K562 (cell line): ENCODE measurements around the gene MOK. TPM values are rescaled to one million over a fixed set of nuclear protein-coding genes. Genes with fewer than 3 reads are reported as not detected.

ENCODE experiments used
- ATAC-seq: fragments of 200-7000 bp; cut with Tn5 transposase; 3 replicates; pipeline ENCODE4 v1.9.1; 2020; ENCODE audit warnings: moderate library complexity
- BruUV-seq: library from RNA; stranded (reverse); fragments of 400-500 nt; replicated peaks from 2 replicates; lab custom pipeline; 2021; lab: Mats Ljungman, UMichigan
- CTCF ChIA-PET: fragments of 300-600 bp; formaldehyde crosslinking; extraction: SDS; loops from one replicate; lab custom pipeline; 2021; ENCODE audit warnings: low intra/inter-chr PET ratio; lab: Yijun Ruan, JAX
- POLR2A ChIA-PET: fragments of 300-600, 350-650 bp; sonication (Branson Sonifier 250); formaldehyde crosslinking; extraction: SDS; loops from one replicate; lab custom pipeline; 2021; ENCODE audit warnings: antibody characterized with exemption, inconsistent platforms; lab: Yijun Ruan, JAX
- DNase-seq, 4 experiments: peaks; one replicate each; pipeline versions ENCODE4 v3.0.0 to v3.0.0-alpha.2; 2011 to 2018; ENCODE audit warnings: low spot score in 3 of 4, mixed read lengths in 3 of 4; ENCODE audit errors: extremely low read depth in 1 of 4
- FAIRE-seq: peaks from 2 replicates; lab custom pipeline; 2011; peaks lifted over from hg19 to GRCh38; lab: Jason Lieb, UNC
- H2AFZ ChIP-seq: 2 replicates; pipeline ENCODE4 v1.6.0; 2011; ENCODE audit warnings: low read depth, low read length, control low read depth, inconsistent platforms
- H3K27ac ChIP-seq: fragments of 200-600 bp; 3 replicates; pipeline ENCODE4 v1.8.0; 2011; ENCODE audit warnings: low read depth, mild to moderate bottlenecking, control low read depth, inconsistent platforms, low read length, moderate library complexity, mixed read lengths; ENCODE audit errors: extremely low read depth
- H3K27me3 ChIP-seq, 2 experiments: fragments of 300-600 bp in 1 of 2; 2 replicates in 1 of 2; 3 replicates in 1 of 2; pipeline versions ENCODE4 v1.6.0 to v1.8.0; 2011; ENCODE audit warnings: inconsistent platforms in 2 of 2, low read length in 2 of 2, mild to moderate bottlenecking in 1 of 2, mixed read lengths in 1 of 2, moderate library complexity in 1 of 2; ENCODE audit not compliant: control insufficient read depth in 2 of 2, insufficient read depth in 2 of 2
- H3K36me3 ChIP-seq: fragments of 300-600 bp; 3 replicates; pipeline ENCODE4 v1.8.0; 2011; ENCODE audit warnings: mild to moderate bottlenecking, low read length, inconsistent platforms; ENCODE audit not compliant: control insufficient read depth, insufficient read depth
- H3K4me1 ChIP-seq, 2 experiments: fragments of 200-600 bp in 1 of 2; replicated peaks in 1 of 2; 2 replicates in 1 of 2; 3 replicates in 1 of 2; pipeline versions ENCODE4 v1.5.1 to v1.8.0; 2011; ENCODE audit warnings: inconsistent platforms in 2 of 2, low read length in 2 of 2, mild to moderate bottlenecking in 1 of 2, mixed read lengths in 1 of 2, moderate library complexity in 1 of 2; ENCODE audit not compliant: control insufficient read depth in 2 of 2, insufficient read depth in 2 of 2
- H3K4me2 ChIP-seq: 2 replicates; pipeline ENCODE4 v1.6.1; 2011; ENCODE audit warnings: low read length, control low read depth, inconsistent platforms, mixed read lengths; ENCODE audit not compliant: insufficient read depth
- H3K4me3 ChIP-seq: fragments of 200-600 bp; sonication (generic), shearing (Covaris generic); 2 replicates; pipeline ENCODE4 v1.5.1; 2016; ENCODE audit warnings: control low read depth, inconsistent platforms
- H3K79me2 ChIP-seq: fragments of 200-600 bp; 3 replicates; pipeline ENCODE4 v1.8.0; 2011; ENCODE audit warnings: low read length, inconsistent platforms; ENCODE audit not compliant: control insufficient read depth, insufficient read depth
- H3K9ac ChIP-seq, 2 experiments: 2 replicates each; pipeline versions ENCODE4 v1.6.0 to v1.6.1; 2011; ENCODE audit warnings: low read depth in 2 of 2, low read length in 2 of 2, control low read depth in 1 of 2, inconsistent platforms in 1 of 2, mild to moderate bottlenecking in 1 of 2, mixed read lengths in 1 of 2; ENCODE audit not compliant: insufficient read depth in 1 of 2
- H3K9me1 ChIP-seq: one replicate; pipeline ENCODE4 v1.6.0; 2011; ENCODE audit warnings: inconsistent platforms, mild to moderate bottlenecking, low read length, moderate library complexity; ENCODE audit not compliant: control insufficient read depth, insufficient read depth
- H3K9me3 ChIP-seq: replicated peaks from 2 replicates; pipeline ENCODE4 v1.5.1; 2011; ENCODE audit warnings: low read depth, low read length, inconsistent platforms; ENCODE audit not compliant: control insufficient read depth, insufficient read depth
- H4K20me1 ChIP-seq: replicated peaks from 2 replicates; pipeline ENCODE4 v1.6.1; 2011; ENCODE audit warnings: low read length, inconsistent platforms, mixed read lengths; ENCODE audit not compliant: control insufficient read depth, insufficient read depth
- CHCHD3 ChIP-seq: fragments of 250-450 bp; sonication (Bioruptor Pico); IDR thresholded peaks from 2 replicates; pipeline ENCODE4 v2.1.2; 2022; ENCODE audit warnings: mild to moderate bottlenecking
- JUN ChIP-seq, 2 experiments: sonication (generic) in 1 of 2; formaldehyde crosslinking in 1 of 2; IDR thresholded peaks; 2 replicates each; pipeline versions ENCODE4 v1.6.1 to v1.8.0; 2012 to 2022; ENCODE audit warnings: borderline replicate concordance in 2 of 2, mild to moderate bottlenecking in 2 of 2, improper control_type of control experiment in 1 of 2, low read depth in 1 of 2, low read length in 1 of 2, missing genetic modification reagents in 1 of 2
- MECOM ChIP-seq: fragments of 250-450 bp; sonication (Bioruptor Pico); IDR thresholded peaks from 2 replicates; pipeline ENCODE4 v1.8.0; 2022; ENCODE audit warnings: inconsistent platforms
- NR4A1 ChIP-seq, 2 experiments: fragments of 250-450 bp in 1 of 2; fragments of 450-650 bp in 1 of 2; sonication (Bioruptor Pico) in 1 of 2; IDR thresholded peaks; 2 replicates each; pipeline versions ENCODE4 v1.4.0 to v1.6.1; 2016 to 2020; ENCODE audit warnings: mild to moderate bottlenecking in 2 of 2, missing compliant biosample characterization in 1 of 2, missing genetic modification characterization in 1 of 2, moderate library complexity in 1 of 2
- PCBP1 ChIP-seq: fragments of 200-400 bp; formaldehyde crosslinking; IDR thresholded peaks from 2 replicates; pipeline ENCODE4 v1.6.1; 2018; ENCODE audit warnings: mild to moderate bottlenecking, low read depth, low read length; ENCODE audit not compliant: poor library complexity, severe bottlenecking
- SMAD2 ChIP-seq: fragments of 150-350 bp; IDR thresholded peaks from 2 replicates; pipeline ENCODE4 v1.6.1; 2014; ENCODE audit warnings: low read depth, mild to moderate bottlenecking, low read length
- ZNF224 ChIP-seq: sonication (generic); formaldehyde crosslinking; IDR thresholded peaks from 2 replicates; pipeline ENCODE4 v1.8.0; 2022; ENCODE audit warnings: mild to moderate bottlenecking, missing genetic modification reagents
- ZNF253 ChIP-seq: fragments of 250-450 bp; sonication (Bioruptor Pico); conservative IDR thresholded peaks from 2 replicates; pipeline ENCODE4 v1.6.1; 2021; ENCODE audit warnings: mild to moderate bottlenecking
- ZNF274 ChIP-seq: IDR thresholded peaks from 2 replicates; pipeline ENCODE4 v1.6.1; 2011; ENCODE audit warnings: low read depth, mild to moderate bottlenecking, low read length, moderate library complexity, borderline replicate concordance
- ZNF584 ChIP-seq: fragments of 200-800 bp; sonication (Bioruptor generic); IDR thresholded peaks from 2 replicates; pipeline ENCODE4 v1.6.1; 2016; ENCODE audit warnings: low read depth, mild to moderate bottlenecking, missing genetic modification characterization, missing compliant biosample characterization
- WGBS: fragments of 100-300 bp; shearing (Covaris generic); methylation state at CpG from one replicate; pipeline ENCODE4 v1.1.6; 2016; ENCODE audit warnings: low coverage, mixed read lengths; ENCODE audit not compliant: insufficient coverage; ENCODE audit errors: missing lambda C conversion rate; 5-methylcytosine and 5-hydroxymethylcytosine counted together
- in situ Hi-C: fragments of 300-500 bp; cut with MboI; formaldehyde crosslinking; loops from 4 replicates; pipeline ENCODE4 v1.15.0; 2018; ENCODE audit warnings: inconsistent platforms, mixed read lengths
- intact Hi-C: fragments of 100-400 bp; cut with micrococcal nuclease; formaldehyde crosslinking; loops from 2 replicates; pipeline ENCODE4 v1.14.2; 2022
- polyA plus RNA-seq, 8 experiments: library from polyadenylated mRNA; depleted of rRNA in 4 of 8; stranded (reverse) in 5 of 8; unstranded in 3 of 8; fragments of >200 nt; fragmentation: Nextera tagmentation in 2 of 8; fragmentation: Illumina TruSeq in 1 of 8; extraction: Ambion mirVana in 2 of 8; extraction: Trizol in 1 of 8; gene quantifications; 2 replicates each; pipeline versions ENCODE4 v1.2.1 to v1.2.3, GENCODE V29; 2011 to 2014; ENCODE audit warnings: inconsistent platforms in 1 of 8, missing spikeins in 1 of 8
- total RNA-seq, 7 experiments: library from RNA; depleted of rRNA in 6 of 7; stranded (reverse); fragments of >200 nt in 6 of 7; fragmentation: Illumina TruSeq in 2 of 7; extraction: Trizol in 2 of 7; gene quantifications; 2 replicates each; pipeline versions ENCODE4 v1.2.1 to v1.2.3, GENCODE V29; 2011 to 2021; ENCODE audit warnings: low replicate concordance in 1 of 7
- TF ChIP-seq, protein P1 (sequence below): sonication (generic); formaldehyde crosslinking; IDR thresholded peaks from 2 replicates; pipeline ENCODE4 v1.8.0; 2023; ENCODE audit warnings: mild to moderate bottlenecking, missing genetic modification reagents
- TF ChIP-seq, protein P2 (sequence below): IDR thresholded peaks from 3 replicates; pipeline ENCODE4 v1.6.1; 2011; ENCODE audit warnings: borderline replicate concordance, mild to moderate bottlenecking; ENCODE audit not compliant: insufficient read length, insufficient read depth
- TF ChIP-seq, protein P3 (sequence below): fragments of 450-650 bp; formaldehyde crosslinking; conservative IDR thresholded peaks from 2 replicates; pipeline ENCODE4 v1.4.0; 2022; ENCODE audit warnings: mild to moderate bottlenecking, missing genetic modification characterization
- TF ChIP-seq, protein P4 (sequence below): fragments of 450-650 bp; formaldehyde crosslinking; IDR thresholded peaks from 2 replicates; pipeline ENCODE4 v1.4.0; 2022; ENCODE audit warnings: missing genetic modification characterization

Gene MOK
- total and polyA plus RNA-seq, 9 of the 15 experiments (the other 6 are each of a cell fraction or from before 2014, with no cell fraction given): 1.3 to 8.4 (median 5.3) TPM

DNA sequence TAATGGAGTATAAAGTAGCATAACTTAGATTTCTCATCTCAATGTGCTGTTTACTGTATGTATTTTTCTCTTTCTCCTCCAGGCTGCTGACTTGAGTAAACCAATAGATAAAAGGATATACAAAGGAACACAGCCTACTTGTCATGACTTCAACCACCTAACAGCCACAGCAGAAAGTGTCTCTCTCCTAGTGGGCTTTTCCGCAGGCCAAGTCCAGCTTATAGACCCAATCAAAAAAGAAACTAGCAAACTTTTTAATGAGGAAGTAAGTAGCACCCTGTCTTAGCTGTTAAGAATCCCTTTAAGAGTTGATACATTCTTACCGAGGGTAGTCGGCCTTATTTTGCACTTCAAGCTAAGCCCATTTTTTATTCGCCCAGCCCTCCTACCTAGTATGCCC is 110.1 kb downstream of the MOK start:
- peaks cover 26% of the 10 kb centered on the region for H3K79me2 ChIP-seq
- 92% methylated on average over 4 of the region's 4 CpGs for WGBS
- H3K27ac ChIP-seq: no peak overlapping the region
- H3K27me3 ChIP-seq: no peaks in the 10 kb centered on the region
- FAIRE-seq: no peak
- peaks cover 3 to 7% of the 10 kb centered on the region in 2 experiments; a peak in 3 of 5 replicates for H3K4me1 ChIP-seq
- no peak overlapping the region for H2AFZ ChIP-seq
- in situ Hi-C loops (no loop called here), intact Hi-C loops (no loop called here)
- DNase-seq: no peak
- TF ChIP-seq ZNF253 (no peak), ZNF274 (no peak), ZNF584 (no peak), MECOM (CRISPR knock-in tag) (no peak), CHCHD3 (CRISPR knock-in tag) (no peak), JUN (IDR thresholded peaks at IDR 0.05; ENCODE audit: borderline replicate concordance, low read depth, low read length) (no peak), JUN (CRISPR knock-in tag; IDR thresholded peaks at IDR 0.05; ENCODE audit: borderline replicate concordance) (no peak), NR4A1 (CRISPR knock-in tag; IDR thresholded peaks at IDR 0.05) (no peak), NR4A1 (tag; IDR thresholded peaks at IDR 0.05) (no peak), PCBP1 (no peak), SMAD2 (no peak), ZNF224 (CRISPR knock-in tag) (no peak)
- TF ChIP-seq, protein P1, sequence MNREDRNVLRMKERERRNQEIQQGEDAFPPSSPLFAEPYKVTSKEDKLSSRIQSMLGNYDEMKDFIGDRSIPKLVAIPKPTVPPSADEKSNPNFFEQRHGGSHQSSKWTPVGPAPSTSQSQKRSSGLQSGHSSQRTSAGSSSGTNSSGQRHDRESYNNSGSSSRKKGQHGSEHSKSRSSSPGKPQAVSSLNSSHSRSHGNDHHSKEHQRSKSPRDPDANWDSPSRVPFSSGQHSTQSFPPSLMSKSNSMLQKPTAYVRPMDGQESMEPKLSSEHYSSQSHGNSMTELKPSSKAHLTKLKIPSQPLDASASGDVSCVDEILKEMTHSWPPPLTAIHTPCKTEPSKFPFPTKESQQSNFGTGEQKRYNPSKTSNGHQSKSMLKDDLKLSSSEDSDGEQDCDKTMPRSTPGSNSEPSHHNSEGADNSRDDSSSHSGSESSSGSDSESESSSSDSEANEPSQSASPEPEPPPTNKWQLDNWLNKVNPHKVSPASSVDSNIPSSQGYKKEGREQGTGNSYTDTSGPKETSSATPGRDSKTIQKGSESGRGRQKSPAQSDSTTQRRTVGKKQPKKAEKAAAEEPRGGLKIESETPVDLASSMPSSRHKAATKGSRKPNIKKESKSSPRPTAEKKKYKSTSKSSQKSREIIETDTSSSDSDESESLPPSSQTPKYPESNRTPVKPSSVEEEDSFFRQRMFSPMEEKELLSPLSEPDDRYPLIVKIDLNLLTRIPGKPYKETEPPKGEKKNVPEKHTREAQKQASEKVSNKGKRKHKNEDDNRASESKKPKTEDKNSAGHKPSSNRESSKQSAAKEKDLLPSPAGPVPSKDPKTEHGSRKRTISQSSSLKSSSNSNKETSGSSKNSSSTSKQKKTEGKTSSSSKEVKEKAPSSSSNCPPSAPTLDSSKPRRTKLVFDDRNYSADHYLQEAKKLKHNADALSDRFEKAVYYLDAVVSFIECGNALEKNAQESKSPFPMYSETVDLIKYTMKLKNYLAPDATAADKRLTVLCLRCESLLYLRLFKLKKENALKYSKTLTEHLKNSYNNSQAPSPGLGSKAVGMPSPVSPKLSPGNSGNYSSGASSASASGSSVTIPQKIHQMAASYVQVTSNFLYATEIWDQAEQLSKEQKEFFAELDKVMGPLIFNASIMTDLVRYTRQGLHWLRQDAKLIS (CRISPR knock-in tag): no peak
- TF ChIP-seq, protein P2, sequence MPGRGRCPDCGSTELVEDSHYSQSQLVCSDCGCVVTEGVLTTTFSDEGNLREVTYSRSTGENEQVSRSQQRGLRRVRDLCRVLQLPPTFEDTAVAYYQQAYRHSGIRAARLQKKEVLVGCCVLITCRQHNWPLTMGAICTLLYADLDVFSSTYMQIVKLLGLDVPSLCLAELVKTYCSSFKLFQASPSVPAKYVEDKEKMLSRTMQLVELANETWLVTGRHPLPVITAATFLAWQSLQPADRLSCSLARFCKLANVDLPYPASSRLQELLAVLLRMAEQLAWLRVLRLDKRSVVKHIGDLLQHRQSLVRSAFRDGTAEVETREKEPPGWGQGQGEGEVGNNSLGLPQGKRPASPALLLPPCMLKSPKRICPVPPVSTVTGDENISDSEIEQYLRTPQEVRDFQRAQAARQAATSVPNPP: no peak
- TF ChIP-seq, protein P3, sequence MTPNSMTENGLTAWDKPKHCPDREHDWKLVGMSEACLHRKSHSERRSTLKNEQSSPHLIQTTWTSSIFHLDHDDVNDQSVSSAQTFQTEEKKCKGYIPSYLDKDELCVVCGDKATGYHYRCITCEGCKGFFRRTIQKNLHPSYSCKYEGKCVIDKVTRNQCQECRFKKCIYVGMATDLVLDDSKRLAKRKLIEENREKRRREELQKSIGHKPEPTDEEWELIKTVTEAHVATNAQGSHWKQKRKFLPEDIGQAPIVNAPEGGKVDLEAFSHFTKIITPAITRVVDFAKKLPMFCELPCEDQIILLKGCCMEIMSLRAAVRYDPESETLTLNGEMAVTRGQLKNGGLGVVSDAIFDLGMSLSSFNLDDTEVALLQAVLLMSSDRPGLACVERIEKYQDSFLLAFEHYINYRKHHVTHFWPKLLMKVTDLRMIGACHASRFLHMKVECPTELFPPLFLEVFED (CRISPR knock-in tag): no peak
- TF ChIP-seq, protein P4, sequence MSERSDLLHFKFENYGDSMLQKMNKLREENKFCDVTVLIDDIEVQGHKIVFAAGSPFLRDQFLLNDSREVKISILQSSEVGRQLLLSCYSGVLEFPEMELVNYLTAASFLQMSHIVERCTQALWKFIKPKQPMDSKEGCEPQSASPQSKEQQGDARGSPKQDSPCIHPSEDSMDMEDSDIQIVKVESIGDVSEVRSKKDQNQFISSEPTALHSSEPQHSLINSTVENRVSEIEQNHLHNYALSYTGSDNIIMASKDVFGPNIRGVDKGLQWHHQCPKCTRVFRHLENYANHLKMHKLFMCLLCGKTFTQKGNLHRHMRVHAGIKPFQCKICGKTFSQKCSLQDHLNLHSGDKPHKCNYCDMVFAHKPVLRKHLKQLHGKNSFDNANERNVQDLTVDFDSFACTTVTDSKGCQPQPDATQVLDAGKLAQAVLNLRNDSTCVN (CRISPR knock-in tag): no peak
- no peak overlapping the region for H3K9ac ChIP-seq
- H3K9me1 ChIP-seq: no peaks in the 10 kb centered on the region
- BruUV-seq: no TSS peak
- H4K20me1 ChIP-seq: peaks cover 7% of the 10 kb centered on the region
- no peak overlapping the region for H3K4me2 ChIP-seq
- ChIA-PET POLR2A (no interaction called here), CTCF (no interaction called here)
- H3K36me3 ChIP-seq: peaks cover 38% of the 10 kb centered on the region; the same call in 2 of the 3 replicates
- H3K4me3 ChIP-seq: no peak overlapping the region
- ATAC-seq: no peak
- no peaks in the 10 kb centered on the region for H3K9me3 ChIP-seq
